ENCODE measurements around the gene NOXRED1.
A peak's percentile ranks its signal among the peaks of the same experiment; 100 is the strongest.

The NOXRED1 gene

DNA sequence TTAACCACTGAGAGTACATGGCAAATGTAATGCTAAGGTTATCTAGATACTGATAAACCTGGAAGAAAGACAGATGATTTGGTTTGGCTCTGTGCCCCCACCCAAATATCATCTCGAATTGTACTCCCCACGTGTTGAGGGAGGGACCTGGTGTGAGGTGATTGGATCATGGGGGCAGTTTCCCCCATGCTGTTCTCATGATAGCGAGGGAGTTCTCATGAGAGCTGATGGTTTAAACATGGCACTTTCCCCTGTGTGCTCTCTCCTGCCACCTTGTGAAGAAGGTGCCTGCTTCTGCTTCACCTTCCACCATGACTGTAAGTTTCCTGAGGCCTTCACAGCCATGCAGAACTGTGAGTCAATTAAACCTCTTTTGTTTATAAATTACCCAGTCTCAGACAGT, 14.2 kb downstream of the NOXRED1 start:
- no peak for DNase-seq (ENCODE audit: low read depth)

DNA sequence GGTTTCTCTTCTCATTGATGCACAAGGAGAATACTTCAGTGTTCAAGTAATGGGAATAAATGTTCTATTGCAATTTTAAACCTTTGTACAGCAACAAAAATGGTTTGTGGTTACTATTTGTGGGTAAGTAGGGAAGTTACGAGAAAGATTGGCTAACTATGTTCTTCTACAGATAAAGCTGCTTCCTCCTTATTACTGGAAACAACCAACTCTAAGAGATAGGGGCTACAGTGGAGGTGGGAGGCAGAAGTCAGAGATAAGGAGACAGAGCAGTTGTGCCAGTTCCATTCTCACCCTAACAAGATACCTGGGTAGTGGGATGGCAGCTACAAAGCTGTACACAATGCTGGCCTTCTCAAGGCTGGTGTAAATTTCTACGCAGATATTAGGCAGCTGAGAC, 16.2 kb downstream of the NOXRED1 start:
- no peak for DNase-seq (ENCODE audit: low read depth)

DNA sequence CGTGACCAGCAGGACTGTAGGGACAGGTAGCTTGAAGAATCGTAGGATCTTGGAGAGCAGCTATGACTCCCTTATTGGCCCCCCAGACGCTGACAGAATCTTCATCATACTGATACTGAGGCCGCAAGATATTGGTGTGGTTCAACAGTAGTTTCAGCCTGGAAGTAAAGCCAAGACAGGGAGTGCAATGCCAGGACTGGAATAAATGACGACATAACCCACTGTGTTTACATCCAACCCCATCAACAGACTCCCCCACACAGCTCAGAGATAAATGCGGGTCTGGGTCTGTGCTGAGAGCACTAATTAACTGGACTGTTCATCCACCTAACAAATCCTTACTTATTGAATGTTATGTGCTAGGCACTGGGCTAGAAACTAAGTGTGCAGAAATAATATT, 16.6 kb downstream of the NOXRED1 start:
- DNase-seq (ENCODE audit: low read depth) = no peak

DNA sequence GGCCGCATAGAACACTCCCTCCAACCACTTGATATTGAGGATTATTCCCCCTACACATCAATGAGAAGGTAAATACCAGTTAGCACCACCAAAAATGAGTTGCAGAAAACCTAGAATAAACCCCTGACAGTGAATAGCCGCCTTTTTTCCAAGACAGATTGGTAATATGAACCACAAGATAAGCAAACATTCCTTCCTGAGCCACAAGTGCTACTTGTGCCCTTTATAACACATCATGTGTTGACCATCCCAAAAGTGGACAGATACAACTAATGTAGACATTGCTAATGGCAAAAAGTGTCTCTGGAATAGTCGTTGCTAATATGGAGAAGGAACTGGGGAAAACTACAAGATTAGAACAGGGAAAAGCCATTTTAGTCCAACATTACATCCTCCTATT, 17.2 kb downstream of the NOXRED1 start:
- no peak for DNase-seq (ENCODE audit: low read depth)

DNA sequence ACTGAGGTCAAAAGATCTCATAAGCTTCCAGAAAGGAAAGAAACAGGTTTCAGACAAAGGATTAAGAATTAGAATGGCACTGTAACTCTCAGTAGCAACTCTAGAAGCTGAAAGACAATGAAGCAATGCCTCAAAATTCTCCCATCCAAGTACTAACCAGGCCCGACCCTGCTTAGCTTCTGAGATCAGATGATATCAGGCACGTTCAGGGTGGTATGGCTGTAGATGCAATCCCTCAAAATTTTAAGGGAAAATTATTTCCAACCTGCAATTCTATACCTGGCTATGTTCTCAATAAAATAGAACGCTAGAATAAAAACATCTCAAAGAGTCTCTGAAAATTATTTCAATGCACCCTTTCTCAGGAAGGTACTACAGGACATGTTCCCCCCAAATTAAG, 19.6 kb downstream of the NOXRED1 start:
- no peak for DNase-seq (ENCODE audit: low read depth)

DNA sequence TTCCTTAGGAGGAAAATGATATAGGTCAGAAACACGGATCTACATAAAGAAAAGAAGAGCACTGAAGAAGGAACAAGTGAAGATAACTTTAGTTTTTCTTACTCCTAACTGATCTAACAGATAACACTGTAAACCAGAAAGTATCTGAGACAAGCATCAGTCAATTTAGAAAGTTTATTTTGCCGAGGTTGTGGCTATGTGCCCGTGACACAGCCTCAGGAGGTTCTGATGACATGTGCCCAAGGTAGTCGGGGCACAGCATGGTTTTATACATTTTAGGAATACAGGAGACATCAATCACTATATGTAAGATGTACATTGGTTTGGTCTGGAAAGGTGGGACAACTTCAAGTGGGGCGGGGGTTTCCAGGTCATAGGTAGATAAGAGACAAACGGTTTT, 23.1 kb downstream of the NOXRED1 start:
- DNase-seq (ENCODE audit: low read depth) = no peak

DNA sequence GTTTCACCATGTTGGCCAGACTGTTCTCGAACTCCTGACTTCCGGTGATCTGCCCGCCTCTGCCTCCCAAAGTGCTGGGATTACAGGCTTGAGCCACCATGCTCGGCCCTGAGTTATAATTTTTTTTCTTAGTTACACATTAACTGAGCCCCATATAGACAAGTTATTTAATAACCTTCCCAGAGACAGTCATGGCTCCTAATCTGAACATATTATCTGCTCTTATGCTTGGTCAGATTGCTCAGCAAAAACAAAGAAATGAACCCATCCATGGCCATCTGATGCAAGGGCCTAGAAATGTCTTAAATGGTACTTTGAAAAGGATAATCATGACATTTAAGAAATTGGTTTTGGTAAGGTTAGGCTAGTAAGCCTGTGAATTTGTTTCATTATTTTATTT, 33.1 kb downstream of the NOXRED1 start:
- DNase-seq (ENCODE audit: low read depth) = no peak

DNA sequence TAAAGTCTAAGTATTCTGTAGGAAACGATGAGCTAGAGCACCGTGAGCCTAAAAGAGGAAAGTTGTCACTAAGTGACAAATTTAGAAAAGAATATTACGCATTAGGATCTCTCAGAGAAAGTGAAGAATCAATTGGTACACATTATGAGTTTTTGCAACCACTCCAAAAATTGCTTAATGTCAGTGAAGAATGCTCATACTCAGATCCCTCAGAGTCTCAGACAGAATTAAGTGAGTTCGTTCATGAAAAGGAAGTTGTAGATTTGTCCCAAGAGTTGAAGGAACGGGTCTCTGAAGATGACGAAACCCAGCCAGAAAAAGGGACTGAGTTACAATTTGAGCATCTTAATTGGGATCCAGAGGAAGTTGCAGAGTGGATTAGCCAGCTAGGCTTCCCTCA, 44.6 kb downstream of the NOXRED1 start:
- DNase-seq (ENCODE audit: low read depth) = no peak

DNA sequence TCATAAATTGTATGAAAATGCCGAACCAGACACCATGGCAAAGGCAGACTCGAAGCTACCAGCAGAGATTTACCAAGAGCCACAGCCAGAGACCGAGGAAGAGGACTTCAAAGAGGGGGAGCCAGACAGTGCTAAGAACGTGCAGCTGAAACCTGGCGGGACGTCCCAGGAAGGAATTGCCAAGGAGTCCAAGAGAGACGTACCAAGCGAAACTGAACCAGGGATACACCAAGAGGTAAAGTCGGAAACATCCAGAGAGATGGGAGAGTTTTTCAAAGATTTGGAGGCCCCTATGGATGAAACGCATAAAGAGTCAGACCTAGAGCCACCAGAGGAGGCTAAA, 45.9 kb downstream of the NOXRED1 start:
- no peak for DNase-seq (ENCODE audit: low read depth)

DNA sequence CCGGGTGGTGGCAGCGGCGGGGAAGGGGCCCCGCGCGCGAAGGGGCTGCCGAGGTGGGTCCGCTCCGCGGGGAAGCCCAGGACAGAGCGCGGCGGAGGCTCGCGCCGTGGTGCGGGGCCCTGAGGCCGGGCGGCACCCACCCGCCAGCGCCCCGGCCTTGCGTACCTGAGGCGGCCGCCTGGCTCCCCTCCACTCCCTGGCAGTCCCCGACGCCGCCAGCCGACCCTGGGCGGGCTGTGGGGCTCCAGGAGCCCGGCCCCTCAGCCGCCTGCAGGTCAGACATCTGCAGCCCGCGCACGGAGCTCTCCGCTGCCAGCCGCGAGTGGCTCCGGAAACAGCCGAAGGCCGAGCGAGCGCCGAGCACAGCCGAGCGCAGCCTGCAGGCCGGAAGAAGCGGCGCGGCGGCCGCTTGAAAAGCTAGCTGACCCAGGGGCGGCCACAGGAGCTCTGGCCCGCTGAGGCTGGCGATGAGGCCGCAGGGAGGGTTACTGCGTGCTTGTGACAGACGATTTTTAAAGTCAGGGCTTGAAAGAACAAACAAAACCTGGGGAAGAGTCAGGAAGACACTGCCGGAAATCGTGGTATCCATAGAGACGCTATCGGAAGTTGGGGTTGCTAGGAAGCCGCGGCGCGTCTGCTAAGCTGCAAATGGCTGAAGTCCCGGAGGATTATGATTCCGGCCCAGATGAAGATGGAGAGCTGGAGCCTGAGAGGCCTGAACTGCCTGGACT, 46.4 kb downstream of the NOXRED1 start, which contains the start of the genes SAMD15 and TMED8:
SAMD15 (plus strand) TSS at position 609 of the 731 bp plus-strand sequence; CDS start at position 649, 40 bp downstream.
TMED8 (minus strand) TSS at position 324 of the 731 bp plus-strand sequence; CDS start at position 283, 41 bp downstream.
- peak; percentile 81 for DNase-seq (ENCODE audit: low read depth)

DNA sequence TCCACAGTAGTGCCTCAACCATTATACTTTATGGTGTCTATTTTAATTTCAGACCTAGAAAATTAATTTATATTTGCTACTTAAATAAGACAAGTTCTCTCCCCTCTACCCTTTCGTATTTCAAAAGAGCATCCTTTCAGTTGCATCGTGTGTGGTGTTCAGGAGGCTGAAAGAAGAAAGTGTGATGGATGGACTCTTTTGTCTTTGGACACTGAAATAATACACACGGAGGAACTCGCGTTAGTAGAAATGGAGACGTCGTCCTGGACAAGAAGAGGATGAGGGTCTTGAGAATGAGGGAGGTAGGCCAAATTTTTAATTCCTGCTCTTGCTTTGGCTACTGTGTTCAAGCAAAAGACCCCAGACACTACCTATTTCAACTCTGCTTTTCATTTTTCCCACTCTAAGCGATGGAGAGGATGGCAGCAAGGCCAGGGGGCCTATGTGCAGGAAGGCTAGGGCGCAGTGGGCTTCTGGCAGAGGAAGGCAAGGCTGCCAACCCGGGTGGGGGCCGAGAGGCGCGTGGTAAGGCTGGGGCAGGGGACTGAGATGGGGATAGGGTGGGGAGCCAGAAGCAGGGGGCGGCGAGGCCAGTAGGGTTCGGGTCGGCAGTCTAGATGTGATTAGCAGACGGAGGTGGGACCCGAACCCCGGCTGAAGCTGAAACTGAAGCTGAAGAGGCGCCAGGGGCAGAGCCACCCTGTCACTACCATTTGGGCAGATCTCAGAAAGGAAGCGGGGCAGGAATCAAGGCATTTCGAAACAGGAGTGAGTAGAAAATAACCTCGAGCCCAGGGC, 47.2 kb downstream of the NOXRED1 start:
- DNase-seq (ENCODE audit: low read depth) = peak; percentile 8

DNA sequence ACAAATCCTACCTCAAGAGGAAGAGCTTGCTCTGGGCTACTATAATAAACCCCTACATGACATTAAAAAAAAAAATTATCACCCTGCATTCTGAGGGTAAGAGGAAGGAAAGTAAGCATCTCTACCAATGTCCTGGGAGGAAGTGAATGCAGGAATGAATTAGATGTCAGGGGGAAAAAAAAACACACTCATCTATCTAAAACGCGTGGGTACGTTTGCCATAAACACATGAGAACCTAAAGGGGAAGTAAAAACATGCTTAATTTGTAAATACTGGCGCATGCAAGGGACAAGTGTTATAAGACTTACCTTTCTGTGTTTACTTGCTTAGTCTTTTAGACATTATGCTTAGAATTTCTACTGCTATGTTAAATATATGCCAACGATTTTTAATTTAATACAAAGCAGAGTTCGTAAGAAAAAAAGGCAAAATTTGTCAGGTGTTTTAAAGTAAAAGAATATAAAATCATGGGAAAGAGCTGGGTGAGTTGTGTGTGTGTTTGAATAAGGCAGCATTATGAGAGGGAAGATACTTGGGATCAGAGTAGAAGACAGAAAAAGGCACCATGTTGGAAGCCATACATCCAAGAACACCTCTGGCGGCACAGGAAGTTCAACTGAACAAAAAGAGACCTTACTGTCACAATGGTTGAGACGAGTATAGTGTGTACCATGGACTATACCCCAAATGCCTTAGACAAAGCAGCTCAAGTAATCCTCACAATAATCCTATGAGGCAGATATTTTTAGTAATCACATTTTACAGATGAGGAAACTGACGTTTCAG, 48.0 kb downstream of the NOXRED1 start:
- DNase-seq (ENCODE audit: low read depth) = no peak

DNA sequence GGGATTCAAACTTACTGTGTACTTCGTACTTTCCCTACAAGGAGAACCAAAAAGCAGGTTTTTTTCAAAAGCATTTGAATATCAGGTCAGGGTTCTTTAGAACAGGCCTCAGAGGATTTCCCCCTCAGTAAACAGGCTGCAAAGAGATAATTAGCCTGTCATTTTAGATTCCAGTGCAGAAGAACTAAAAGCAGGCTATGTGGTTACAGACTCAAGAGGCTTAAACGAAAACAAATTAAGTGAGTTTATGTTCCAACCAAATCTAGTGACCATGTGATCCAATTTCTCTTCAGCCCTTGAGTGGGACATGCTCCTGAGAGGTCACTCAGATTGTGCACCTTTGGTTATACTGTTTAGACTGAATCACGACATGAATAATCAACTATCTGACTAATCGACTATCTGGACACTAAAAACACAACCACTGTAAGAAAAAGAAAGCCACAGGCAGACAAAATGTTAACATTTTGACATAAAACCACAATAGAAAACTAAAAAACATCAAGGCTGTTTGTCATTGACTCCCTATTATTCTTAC, 51.0 kb downstream of the NOXRED1 start:
- DNase-seq (ENCODE audit: low read depth) = no peak

DNA sequence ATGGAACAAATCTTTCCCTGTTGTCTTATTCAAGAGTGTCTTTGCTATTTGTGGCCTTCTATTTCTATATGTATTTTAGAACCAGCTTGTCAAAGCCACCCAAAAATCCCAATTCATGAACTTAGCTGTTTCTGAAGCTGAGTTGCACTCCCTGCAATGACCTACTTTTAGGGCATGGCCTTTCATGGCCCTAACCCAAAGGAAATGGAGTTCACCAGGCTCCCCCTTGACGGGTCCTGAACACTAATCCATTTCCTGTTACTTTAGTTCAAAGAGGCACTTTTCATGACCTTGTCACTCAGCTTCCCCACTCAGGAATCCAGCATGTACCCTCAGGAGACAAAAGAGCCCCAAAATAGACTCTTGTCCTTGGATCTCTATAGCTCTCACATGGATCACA, 54.0 kb downstream of the NOXRED1 start:
- DNase-seq (ENCODE audit: low read depth) = no peak

DNA sequence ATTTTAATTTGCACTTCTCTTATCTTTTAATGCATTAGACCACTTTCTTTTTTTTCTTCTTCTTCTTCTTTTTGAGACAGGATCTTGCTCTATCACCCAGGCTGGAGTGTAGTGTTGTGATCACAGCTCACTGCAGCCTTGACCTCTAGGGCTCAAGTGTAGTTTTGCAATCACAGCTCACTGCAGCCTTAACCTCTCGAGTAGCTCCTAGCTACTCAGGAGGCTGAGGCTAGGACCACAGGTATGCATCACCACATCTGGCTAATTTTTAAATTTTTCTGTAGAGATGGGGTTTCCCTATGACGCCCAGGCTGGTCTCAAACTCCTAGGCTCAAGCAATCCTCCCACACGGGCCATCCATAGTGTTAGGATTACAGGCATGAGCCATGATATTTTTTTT, 59.2 kb downstream of the NOXRED1 start:
- DNase-seq (ENCODE audit: low read depth) = no peak

DNA sequence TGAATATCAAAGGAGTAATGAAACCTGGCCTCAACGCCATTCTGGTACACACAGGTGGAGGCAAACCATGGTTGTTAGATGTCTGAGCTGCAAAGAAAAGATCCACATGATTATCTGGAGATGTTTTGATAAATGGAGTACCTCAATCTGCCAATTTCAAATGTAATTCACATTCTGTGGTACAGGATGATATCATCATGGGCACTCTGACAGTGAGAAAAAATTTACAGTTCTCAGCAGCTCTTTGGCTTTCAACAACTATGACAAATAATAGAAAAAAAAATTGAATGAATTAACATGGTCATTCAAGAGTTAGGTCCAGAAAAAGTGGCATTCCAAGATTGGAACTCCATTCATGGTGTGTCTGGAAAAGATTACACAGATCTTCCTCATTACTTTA, 63.7 kb downstream of the NOXRED1 start:
- DNase-seq (ENCODE audit: low read depth) = no peak

DNA sequence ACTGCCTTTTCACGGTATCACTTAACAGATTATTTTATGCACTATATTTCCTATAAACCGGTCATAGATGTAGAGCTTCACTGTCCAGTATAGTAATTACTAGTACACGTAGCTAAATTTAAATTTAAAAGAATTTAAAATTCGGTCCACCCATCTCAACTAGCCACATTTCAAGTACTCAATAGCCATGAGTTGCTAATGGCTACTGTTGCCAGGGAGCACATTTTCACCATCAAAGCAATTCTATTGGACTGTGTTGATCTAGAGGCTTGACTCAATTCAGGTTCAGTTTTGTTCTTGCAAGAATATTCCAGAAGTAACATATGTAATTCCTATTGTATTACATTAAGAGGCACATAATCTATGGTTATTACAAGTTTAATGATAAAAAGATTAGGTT, 66.4 kb downstream of the NOXRED1 start:
- no peak for DNase-seq (ENCODE audit: low read depth)

DNA sequence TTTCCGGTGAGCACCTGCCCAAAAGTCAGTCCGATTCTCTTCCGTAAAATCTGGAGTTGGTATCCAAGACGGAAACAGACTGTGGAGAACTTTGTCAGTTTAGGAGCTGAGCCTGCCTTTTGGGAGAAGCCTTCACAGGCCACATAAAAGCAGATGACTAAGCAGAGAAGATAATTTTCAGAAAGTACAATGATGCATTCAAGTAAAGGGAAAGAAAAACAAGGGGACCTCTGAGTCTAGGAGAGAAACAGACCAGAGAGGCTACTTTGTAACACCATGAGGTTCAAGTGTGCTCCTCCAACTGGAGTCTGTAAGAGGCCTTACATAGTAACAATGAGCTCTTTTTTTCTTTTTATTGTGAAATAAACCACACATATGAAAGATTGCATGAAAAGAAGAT, 67.5 kb downstream of the NOXRED1 start:
- DNase-seq (ENCODE audit: low read depth) = no peak

DNA sequence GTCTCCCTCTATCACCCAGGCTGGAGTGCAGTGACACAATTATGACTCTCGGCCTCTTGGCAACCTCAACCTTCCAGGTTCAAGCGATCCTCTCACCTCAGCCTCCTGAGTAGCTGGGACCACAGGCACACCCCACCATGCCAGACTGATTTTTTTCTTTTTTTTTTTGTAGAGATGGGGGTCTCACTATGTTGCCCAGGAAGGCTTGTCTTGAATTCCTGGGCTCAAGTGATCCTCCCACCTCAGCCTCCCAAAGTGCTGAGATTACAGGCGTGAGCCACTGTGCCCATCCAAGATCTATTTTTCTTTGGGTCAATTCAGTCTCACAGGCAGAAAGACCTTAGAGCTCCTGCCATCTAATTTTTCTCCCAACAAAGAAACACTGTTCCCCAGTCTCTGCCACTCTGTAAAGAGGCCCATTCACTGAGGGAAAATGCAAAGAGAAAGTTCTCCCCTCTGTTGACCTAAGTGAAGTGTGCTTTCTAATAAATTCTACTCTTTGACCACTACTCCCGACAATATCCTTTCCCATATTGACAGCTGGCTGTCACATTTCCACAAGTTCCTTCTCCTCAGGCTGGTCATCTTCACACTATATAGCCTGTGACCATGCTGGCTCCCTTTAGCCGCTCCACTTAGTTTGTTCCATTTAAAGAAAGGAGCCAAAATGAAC, 69.7 kb downstream of the NOXRED1 start:
- no peak for DNase-seq (ENCODE audit: low read depth)

DNA sequence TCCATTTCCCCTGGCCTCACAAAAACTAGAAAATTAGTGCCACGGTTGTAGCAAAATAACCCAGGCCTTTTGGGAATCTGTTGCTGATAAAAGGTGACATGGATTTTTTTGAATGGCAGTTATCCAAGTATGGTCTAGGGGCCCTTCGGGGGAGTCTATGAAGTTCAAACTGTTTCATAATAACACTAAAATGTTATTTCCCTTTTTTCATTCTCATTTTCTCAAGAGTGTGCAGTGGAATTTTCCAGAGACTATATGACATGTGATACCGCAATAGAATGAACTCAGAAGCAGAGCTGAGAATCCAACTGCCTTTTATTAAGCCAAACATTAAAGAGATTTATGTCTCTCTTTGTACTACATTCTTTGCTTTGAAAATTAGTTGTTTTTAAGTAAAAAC, 75.6 kb downstream of the NOXRED1 start:
- DNase-seq (ENCODE audit: low read depth) = no peak

DNA sequence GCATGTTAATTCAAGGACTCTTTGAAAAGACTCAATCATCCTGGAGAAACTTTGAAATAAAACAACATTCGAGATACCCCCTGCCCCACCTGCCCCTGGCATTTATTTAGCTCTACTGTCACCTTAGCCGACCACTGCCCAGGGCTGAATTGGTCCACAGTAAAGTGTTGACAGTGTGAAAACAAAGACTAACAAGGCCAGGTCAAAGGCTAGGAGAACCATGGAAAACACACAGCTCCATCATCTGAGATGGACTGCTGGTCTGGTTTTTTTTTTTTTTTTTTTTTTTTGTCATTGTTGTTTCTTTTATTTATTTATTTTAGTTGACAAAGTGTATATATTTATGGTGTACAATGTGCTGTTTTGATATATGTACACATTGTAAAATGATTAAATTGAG, 76.8 kb downstream of the NOXRED1 start:
- DNase-seq (ENCODE audit: low read depth) = no peak
